ENCODE data around the gene STK39. TPM values are rescaled to one million over a fixed set of nuclear protein-coding genes. Genes with fewer than 3 reads are reported as not detected.

The STK39 gene
- total RNA-seq, 1 donor from 2014 or later: 31.9 TPM

DNA sequence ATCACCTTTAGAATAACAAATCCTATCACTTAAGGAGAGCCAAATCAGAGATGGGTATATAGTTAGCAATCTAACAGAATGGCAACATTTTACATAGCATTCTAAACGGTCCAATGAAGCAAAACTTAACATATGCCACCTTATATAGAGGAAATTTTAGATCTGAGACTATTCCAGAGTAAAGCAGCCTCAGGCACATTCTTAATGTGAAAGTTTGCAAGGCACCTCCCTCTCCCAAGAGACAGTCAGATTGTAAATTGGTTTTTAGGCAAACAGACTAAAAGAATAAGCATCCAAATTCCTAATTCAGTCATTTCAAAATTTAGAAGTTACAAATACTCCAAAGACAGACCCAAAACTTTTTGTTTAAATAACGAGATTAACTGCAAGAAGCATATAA is 292.9 kb downstream of the STK39 start:
- no peaks in the 10 kb centered on the region for H3K27me3 Mint-ChIP-seq (ENCODE audit: low read depth)
- peaks cover 6% of the 10 kb centered on the region for H3K9me3 Mint-ChIP-seq (ENCODE audit: low read depth)
- TF ChIP-seq, protein P1, sequence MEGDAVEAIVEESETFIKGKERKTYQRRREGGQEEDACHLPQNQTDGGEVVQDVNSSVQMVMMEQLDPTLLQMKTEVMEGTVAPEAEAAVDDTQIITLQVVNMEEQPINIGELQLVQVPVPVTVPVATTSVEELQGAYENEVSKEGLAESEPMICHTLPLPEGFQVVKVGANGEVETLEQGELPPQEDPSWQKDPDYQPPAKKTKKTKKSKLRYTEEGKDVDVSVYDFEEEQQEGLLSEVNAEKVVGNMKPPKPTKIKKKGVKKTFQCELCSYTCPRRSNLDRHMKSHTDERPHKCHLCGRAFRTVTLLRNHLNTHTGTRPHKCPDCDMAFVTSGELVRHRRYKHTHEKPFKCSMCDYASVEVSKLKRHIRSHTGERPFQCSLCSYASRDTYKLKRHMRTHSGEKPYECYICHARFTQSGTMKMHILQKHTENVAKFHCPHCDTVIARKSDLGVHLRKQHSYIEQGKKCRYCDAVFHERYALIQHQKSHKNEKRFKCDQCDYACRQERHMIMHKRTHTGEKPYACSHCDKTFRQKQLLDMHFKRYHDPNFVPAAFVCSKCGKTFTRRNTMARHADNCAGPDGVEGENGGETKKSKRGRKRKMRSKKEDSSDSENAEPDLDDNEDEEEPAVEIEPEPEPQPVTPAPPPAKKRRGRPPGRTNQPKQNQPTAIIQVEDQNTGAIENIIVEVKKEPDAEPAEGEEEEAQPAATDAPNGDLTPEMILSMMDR (IDR thresholded peaks at IDR 0.05): no peak
- H3K4me1 Mint-ChIP-seq (ENCODE audit: low read depth): peaks cover 19% of the 10 kb centered on the region
- no peak overlapping the region for H3K4me3 Mint-ChIP-seq (ENCODE audit: unreplicated experiment)
- H3K36me3 Mint-ChIP-seq (ENCODE audit: low read depth): peaks cover 5% of the 10 kb centered on the region
- DNase-seq (ENCODE audit: low spot score): no peak
- no peak overlapping the region for H3K27ac Mint-ChIP-seq (ENCODE audit: unreplicated experiment)

DNA sequence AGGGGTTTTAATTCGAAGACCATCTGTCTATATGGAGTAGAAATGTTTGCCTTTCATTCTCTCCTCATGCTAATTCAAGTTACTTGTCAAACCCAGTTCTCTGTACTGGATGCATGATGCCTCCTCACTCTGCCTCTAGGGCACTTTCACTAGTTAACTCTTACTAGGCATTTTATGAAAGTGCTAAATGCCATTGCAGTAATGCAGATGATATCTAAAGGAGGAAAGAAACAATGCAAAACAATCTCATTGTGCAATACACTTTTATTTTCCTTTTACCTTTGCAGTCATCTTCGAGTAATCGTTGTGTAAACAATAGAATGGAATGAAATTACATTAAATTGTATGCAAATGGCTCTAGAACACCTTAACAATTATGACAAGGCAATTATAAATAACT is 293.6 kb downstream of the STK39 start:
- no peak overlapping the region for H3K27ac Mint-ChIP-seq (ENCODE audit: unreplicated experiment)
- peaks cover 7% of the 10 kb centered on the region for H3K36me3 Mint-ChIP-seq (ENCODE audit: low read depth)
- TF ChIP-seq, protein P1 (IDR thresholded peaks at IDR 0.05): no peak
- peaks cover 19% of the 10 kb centered on the region for H3K4me1 Mint-ChIP-seq (ENCODE audit: low read depth)
- DNase-seq (ENCODE audit: low spot score): no peak
- no peak overlapping the region for H3K4me3 Mint-ChIP-seq (ENCODE audit: unreplicated experiment)
- peaks cover 8% of the 10 kb centered on the region for H3K9me3 Mint-ChIP-seq (ENCODE audit: low read depth)
- no peaks in the 10 kb centered on the region for H3K27me3 Mint-ChIP-seq (ENCODE audit: low read depth)

DNA sequence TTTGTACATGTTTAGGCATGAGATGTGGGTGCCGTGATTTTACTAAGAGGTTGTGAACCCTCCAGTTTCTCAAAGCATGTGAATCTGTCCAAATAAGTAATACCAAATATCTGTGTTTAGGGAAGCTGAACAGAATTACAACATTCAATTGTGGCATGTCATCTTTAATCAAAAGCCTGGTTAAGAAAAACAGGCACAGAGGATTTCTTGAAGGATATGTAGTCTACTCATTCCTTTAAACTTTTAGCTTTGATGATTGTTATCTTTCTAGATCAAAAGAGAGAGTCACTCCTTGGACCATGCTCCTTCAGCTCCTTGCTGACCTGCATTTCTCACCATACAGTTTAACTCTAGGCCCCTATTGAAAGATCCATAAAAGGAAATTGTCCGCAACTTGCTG is 296.8 kb downstream of the STK39 start:
- no peak overlapping the region for H3K4me3 Mint-ChIP-seq (ENCODE audit: unreplicated experiment)
- TF ChIP-seq, protein P1 (IDR thresholded peaks at IDR 0.05): no peak
- DNase-seq (ENCODE audit: low spot score): no peak

DNA sequence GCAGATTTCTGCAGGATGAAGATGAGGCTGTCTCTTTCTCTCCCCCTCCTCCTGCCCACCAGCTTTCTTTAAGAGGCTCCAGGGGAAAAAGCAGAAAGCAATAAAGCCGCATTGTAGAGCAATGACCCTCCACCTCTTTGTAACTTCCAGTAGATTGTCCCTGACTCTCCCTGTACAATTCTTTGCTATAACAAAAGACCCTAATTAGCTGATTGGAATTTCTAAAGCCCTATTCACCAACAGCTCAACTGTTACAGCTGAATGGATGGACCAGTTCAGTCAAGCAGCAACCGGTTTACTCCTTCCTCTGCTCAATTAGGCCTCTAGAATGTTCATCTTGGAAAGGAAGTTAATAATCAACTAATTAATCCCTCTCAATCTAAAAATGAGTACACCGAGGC is 301.0 kb downstream of the STK39 start:
- TF ChIP-seq, protein P1 (IDR thresholded peaks at IDR 0.05): no peak
- Mint-ChIP-seq H3K4me3 (ENCODE audit: unreplicated experiment) (no peak overlapping the region), H3K4me1 (ENCODE audit: low read depth) (peaks cover 36% of the 10 kb centered on the region), H3K9me3 (ENCODE audit: low read depth) (peaks cover 23% of the 10 kb centered on the region), H3K27ac (ENCODE audit: unreplicated experiment) (no peak overlapping the region), H3K36me3 (ENCODE audit: low read depth) (peaks cover 11% of the 10 kb centered on the region), H3K27me3 (ENCODE audit: low read depth) (no peaks in the 10 kb centered on the region)
- no peak for DNase-seq (ENCODE audit: low spot score)

More for the DNA sequence above, 296.8 kb downstream of the STK39 start:
- Mint-ChIP-seq H3K9me3 (ENCODE audit: low read depth) (peaks cover 21% of the 10 kb centered on the region), H3K36me3 (ENCODE audit: low read depth) (peaks cover 13% of the 10 kb centered on the region), H3K4me1 (ENCODE audit: low read depth) (peaks cover 21% of the 10 kb centered on the region), H3K27ac (ENCODE audit: unreplicated experiment) (no peak overlapping the region), H3K27me3 (ENCODE audit: low read depth) (no peaks in the 10 kb centered on the region)

DNA sequence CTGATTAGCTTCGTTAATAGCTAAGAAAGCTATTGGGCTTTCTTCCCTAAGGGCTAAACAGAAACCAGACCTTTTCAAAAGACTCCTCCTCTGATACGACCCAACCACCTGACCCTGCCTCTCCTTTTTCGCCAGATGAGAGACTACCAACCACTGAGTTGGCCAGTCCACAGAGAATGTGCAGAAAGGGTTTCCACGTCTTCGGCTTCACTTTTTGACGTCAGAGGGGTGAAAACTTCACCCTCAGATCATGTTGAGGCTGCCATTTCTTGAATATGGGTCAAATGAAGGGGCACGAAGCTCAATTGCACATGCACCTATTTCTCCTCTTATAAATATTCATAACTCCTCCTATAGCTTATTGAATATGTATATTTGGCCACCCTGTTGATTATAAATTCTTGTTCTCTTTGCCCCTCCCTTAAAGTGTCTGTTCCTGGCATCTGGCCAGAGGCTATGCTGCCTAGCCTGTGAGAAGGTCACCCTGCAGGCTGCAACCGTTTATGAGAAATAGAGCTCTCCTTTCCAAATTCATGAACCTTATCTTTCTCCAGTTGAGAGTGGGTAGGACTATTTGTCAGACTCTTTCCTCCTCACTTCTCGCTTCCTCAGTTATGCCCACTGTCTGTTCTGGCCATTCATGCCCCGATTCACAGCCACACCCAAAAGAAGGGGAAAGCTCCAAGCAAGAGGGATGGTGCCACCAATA is 301.6 kb downstream of the STK39 start:
- Mint-ChIP-seq H3K4me3 (ENCODE audit: unreplicated experiment) (no peak overlapping the region), H3K9me3 (ENCODE audit: low read depth) (peaks cover 23% of the 10 kb centered on the region), H3K27ac (ENCODE audit: unreplicated experiment) (no peak overlapping the region), H3K4me1 (ENCODE audit: low read depth) (peaks cover 38% of the 10 kb centered on the region), H3K36me3 (ENCODE audit: low read depth) (peaks cover 11% of the 10 kb centered on the region), H3K27me3 (ENCODE audit: low read depth) (no peaks in the 10 kb centered on the region)
- DNase-seq (ENCODE audit: low spot score): no peak
- TF ChIP-seq, protein P1 (IDR thresholded peaks at IDR 0.05): no peak

All from chondrocyte (in vitro differentiated cells).